Measurements from ENCODE around the gene GPX1. TPM values are rescaled to one million over a fixed set of nuclear protein-coding genes. Genes with fewer than 3 reads are reported as not detected.
"Not testable (repeated sequence)": the region's sequence is repeated elsewhere in the genome, so short reads cannot be mapped to it uniquely, and the experiment has no call there.

Gene GPX1
- total RNA-seq, 1 donor from 2014 or later, result 422 TPM

DNA sequence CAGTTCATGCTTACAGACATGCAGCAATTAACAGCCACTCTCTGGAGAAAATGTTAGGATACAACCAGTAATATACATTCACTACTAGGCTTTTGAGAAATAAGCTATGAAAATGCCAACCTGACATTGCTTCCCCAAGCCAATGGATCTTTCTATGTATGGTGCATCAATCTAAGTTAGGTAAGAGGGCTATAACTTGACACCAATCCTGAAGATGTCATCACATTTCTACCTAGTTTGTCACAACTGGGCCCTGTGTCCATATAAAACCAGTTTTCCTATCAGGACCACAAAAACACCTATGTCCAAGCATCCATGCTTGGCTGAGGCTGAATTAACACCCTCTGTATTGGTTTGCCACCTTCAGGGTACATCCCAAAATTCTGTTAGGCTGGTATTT, 13.8 kb upstream of the GPX1 start:
- DNase-seq (ENCODE audit: low spot score in 2 of 2), result no peak
- no peak for TF ChIP-seq CTCF (IDR thresholded peaks at IDR 0.05)
- Histone ChIP-seq H3K9me3 (no peaks in the 10 kb centered on the region), H3K4me1 (no peaks in the 10 kb centered on the region), H3K27me3 (no peaks in the 10 kb centered on the region), H3K4me3 (no peak overlapping the region), H3K27ac (no peak overlapping the region), H3K36me3 (peaks cover 56 to 65% of the 10 kb centered on the region in 2 donors)
- intact Hi-C loops (cut with DNase I), result no loop called here

DNA sequence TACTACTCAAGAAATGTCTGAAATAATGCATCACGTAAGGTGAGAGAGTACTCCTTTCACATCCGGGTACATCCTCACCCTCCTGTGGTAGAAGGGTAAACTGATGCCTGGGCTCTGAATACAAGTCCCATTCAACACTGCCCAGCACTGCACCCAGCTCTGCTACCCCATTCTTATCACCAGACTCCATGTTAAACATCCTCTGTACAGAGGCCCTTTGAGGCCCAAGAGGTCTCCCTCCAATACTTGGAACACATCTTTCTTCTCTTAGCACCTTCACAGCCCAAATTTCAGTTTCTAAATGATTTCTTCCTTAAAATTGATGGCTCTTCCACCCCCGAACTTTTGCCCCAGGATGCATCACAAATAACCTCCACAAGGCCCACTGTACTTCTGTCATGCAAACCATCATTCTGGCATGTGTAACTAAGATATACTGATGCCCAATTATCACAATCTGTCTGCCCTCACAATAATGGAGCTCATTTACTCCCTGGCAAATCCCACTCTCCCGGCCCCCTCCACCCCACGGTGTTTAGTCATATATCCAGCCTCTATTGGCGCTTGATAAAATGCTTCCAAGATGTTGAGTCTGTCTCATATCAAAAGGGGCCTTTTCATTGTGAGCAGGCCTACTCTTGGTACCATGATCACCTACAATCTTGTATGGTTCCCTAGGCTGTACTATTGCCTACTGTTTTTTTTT, 12.6 kb upstream of the GPX1 start:
- Histone ChIP-seq H3K9me3 (no peaks in the 10 kb centered on the region), H3K27me3 (no peaks in the 10 kb centered on the region), H3K36me3 (peaks cover 68 to 77% of the 10 kb centered on the region in 2 donors), H3K4me3 (no peak overlapping the region), H3K4me1 (no peaks in the 10 kb centered on the region), H3K27ac (no peak overlapping the region)
- no peak for DNase-seq (ENCODE audit: low spot score in 2 of 2)
- intact Hi-C loops (cut with DNase I), result no loop called here
- no peak for TF ChIP-seq CTCF (IDR thresholded peaks at IDR 0.05)

DNA sequence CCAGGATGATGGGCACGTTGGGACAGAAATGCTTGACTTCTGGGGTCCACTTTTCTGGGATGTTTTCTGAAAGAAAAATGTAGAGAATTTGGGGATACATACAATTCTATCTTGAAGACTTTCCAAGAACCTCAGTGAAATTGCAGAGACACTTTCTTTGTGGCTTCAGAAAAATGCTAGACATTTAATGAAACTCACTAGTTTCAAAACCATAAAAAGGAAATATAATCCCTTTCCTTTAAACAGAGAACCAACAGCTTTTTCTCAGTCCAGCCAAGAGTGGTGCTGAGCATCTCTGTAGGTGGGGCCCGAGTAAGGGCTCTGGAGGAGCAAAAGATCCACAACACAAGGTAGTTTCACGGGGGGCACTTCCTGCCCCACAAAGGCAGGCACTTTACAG, 4.4 kb upstream of the GPX1 start:
- Histone ChIP-seq H3K36me3 (peaks cover 70 to 89% of the 10 kb centered on the region in 2 donors), H3K27me3 (no peaks in the 10 kb centered on the region), H3K27ac (peak overlapping the region in 1 of 2 donors; percentile 18), H3K4me3 (no peak overlapping the region), H3K9me3 (no peaks in the 10 kb centered on the region), H3K4me1 (peaks cover 0 to 8% of the 10 kb centered on the region in 2 donors)
- no peak for TF ChIP-seq CTCF (IDR thresholded peaks at IDR 0.05)
- DNase-seq (ENCODE audit: low spot score in 2 of 2), result no peak
- intact Hi-C loops (cut with DNase I), result no loop called here

DNA sequence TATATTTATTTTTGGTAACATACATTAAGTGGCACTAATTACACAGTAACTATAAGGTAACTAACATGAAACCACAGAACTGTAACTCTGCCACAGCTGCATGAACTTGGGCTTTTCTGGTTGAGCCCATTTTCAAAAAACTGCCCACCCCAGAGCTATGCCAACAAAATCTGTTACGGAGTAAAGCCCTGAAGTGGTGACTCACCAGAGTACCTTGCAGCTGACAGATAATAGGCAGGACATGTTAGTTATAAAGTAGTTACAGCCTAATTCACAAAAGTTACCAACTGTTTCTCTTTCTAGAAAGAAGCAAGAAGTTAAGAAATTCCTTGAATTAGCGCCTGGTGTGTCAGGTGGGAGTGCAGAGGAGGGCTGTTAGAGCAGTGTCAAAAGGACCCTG, 1.5 kb upstream of the GPX1 start:
- intact Hi-C loops (cut with DNase I), result loop anchor here (2.0 kb wide), 1 partner anchor 89 kb away; no protein-coding TSS in a partner anchor

GRCh38 chr3:49358884-49359225, 702 bp upstream of the GPX1 start:
- intact Hi-C loops (cut with DNase I), result loop anchor here (1.0 to 2.0 kb wide), 2 partner anchors 53 to 90 kb away; partner anchors contain the start of gene TCTA
- H3K27me3 ChIP-seq, result no peaks in the 10 kb centered on the region
- H3K9me3 ChIP-seq, result no peaks in the 10 kb centered on the region
- H3K4me3 ChIP-seq, result peak overlapping the region; percentile 84 to 85
- TF ChIP-seq CTCF (IDR thresholded peaks at IDR 0.05), result no peak
- peak overlapping the region; percentile 91 to 95 for H3K27ac ChIP-seq
- H3K36me3 ChIP-seq, result peaks cover 43 to 60% of the 10 kb centered on the region in 2 donors
- H3K4me1 ChIP-seq, result peaks cover 0 to 16% of the 10 kb centered on the region in 2 donors
- DNase-seq (ENCODE audit: low spot score in 2 of 2), result no peak

More for the DNA sequence above, 1.5 kb upstream of the GPX1 start:
- peak overlapping the region in 1 of 2 donors; percentile 95 for H3K27ac ChIP-seq
- H3K36me3 ChIP-seq, result peaks cover 51 to 67% of the 10 kb centered on the region in 2 donors
- peaks cover 0 to 16% of the 10 kb centered on the region in 2 donors for H3K4me1 ChIP-seq
- no peak for DNase-seq (ENCODE audit: low spot score in 2 of 2)
- no peaks in the 10 kb centered on the region for H3K27me3 ChIP-seq
- no peak for TF ChIP-seq CTCF (IDR thresholded peaks at IDR 0.05)
- peak overlapping the region in 1 of 2 donors; percentile 85 for H3K4me3 ChIP-seq
- H3K9me3 ChIP-seq, result no peaks in the 10 kb centered on the region

- peak in 1 of 2 donors; percentile 80 for DNase-seq (ENCODE audit: low spot score in 2 of 2)
- intact Hi-C loops (cut with DNase I), result loop anchor here (1.0 to 2.0 kb wide), 3 partner anchors 17 to 91 kb away; partner anchors contain the start of genes TCTA and USP4
- H3K9me3 ChIP-seq, H3K27me3 ChIP-seq: not testable (repeated sequence)
- H3K36me3 ChIP-seq, result peaks cover 36 to 47% of the 10 kb centered on the region in 2 donors
- peak overlapping the region; percentile 84 to 85 for H3K4me3 ChIP-seq
- H3K27ac ChIP-seq, result peak overlapping the region; percentile 91 to 95
- peaks cover 0 to 16% of the 10 kb centered on the region in 2 donors for H3K4me1 ChIP-seq
These were observed 523 bp downstream of the GPX1 start for GRCh38 chr3:49357443-49358216.

- H3K36me3 ChIP-seq, result peaks cover 30 to 42% of the 10 kb centered on the region in 2 donors
- H3K4me1 ChIP-seq, result peaks cover 0 to 16% of the 10 kb centered on the region in 2 donors
- not testable (repeated sequence) for H3K27me3 ChIP-seq; DNase-seq (ENCODE audit: low spot score in 2 of 2); H3K9me3 ChIP-seq
- peak overlapping the region; percentile 84 to 85 for H3K4me3 ChIP-seq
- intact Hi-C loops (cut with DNase I), result loop anchor here (1.0 kb wide), 1 partner anchor 17 kb away; the partner anchor contains the start of gene USP4
- peak overlapping the region; percentile 91 to 95 for H3K27ac ChIP-seq
These were observed 1.1 kb downstream of the GPX1 start for GRCh38 chr3:49357095-49357442.

All from ascending aorta (tissue), 2 donors.